GM12801 (cell line): ENCODE measurements around the gene CELF4.

ENCODE experiments used
- CTCF ChIP-seq: IDR thresholded peaks from one replicate; pipeline ENCODE4 v1.5.1; 2011; ENCODE audit warnings: control low read depth; ENCODE audit not compliant: insufficient read length; ENCODE audit errors: extremely low read depth

CELF4 gene

GRCh38 chr18:37483984-37484819 lies 81.4 kb downstream of the CELF4 start:
- TF ChIP-seq CTCF = no peak

DNA sequence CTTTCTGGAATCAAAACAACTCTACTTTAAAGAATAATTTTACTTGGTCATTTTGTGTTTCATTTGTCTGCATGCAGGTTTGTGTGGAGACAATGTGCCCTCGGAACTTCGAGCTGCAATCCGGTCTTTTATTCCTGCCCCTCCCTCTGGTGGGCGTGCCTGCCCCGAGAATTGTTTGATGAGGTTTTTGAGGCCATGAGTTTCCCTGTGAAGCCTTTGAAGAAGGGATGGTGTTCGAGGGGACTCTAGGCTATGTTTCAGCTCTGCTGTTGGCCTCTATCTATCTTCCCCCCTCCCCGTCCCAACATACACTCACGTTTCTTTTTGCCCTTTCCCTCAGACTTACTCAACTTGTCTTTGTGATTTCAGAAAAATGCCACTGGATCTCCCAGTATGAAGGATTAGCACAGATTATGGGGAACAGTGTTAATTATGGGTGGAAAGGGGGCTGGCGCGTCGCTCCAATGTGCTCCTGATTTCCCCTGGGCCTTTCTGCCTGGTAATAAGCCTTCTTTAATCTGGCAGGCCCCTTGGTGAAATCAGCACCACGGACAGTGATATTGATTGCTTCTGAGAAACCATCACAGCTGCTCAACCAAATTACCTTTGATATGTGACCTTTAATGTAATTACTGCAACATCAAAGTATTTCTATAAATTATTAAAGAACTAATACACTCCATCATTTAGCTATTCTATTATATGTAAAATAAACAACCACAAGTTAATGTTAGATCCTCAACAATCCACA lies 82.2 kb downstream of the CELF4 start:
- no peak for TF ChIP-seq CTCF

- TF ChIP-seq CTCF = no peak
Measured at GRCh38 chr18:37482433-37482832, 83.2 kb downstream of the CELF4 start.

DNA sequence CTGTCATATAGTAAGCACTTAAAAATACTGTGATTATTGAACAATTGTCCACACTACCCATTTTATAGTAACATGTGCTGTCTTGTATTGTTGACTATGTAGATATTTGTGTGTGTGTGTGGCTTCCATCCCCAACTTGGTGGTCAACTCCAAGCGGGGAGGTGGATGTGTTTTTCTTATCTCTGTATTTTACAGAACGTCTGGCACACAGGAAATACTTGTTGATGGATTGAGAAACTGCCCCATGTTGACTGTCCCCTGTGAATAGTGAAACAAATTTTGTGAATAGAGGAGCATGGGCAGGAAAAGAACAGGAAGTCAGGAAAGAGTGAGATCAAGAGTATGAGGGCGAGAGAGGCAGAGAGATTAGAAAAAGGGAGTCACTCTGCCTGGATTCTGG lies 83.6 kb downstream of the CELF4 start:
- TF ChIP-seq CTCF = no peak

- TF ChIP-seq CTCF = no peak
Measured at GRCh38 chr18:37481491-37481890, 84.1 kb downstream of the CELF4 start.

- no peak for TF ChIP-seq CTCF
Measured at GRCh38 chr18:37481072-37481471, 84.5 kb downstream of the CELF4 start.

GRCh38 chr18:37476611-37477295 lies 88.8 kb downstream of the CELF4 start:
- TF ChIP-seq CTCF = no peak
